ENCODE data around the gene KLK3. TPM values are rescaled to one million over a fixed set of nuclear protein-coding genes. Genes with fewer than 3 reads are reported as not detected.

Gene KLK3
- total RNA-seq, 1 donor from 2014 or later, result not detected

DNA sequence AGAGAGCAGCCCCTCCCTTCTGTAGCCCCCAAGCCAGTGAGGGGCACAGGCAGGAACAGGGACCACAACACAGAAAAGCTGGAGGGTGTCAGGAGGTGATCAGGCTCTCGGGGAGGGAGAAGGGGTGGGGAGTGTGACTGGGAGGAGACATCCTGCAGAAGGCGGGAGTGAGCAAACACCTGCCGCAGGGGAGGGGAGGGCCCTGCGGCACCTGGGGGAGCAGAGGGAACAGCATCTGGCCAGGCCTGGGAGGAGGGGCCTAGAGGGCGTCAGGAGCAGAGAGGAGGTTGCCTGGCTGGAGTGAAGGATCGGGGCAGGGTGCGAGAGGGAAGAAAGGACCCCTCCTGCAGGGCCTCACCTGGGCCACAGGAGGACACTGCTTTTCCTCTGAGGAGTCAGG, 4.2 kb downstream of the KLK3 start:
- H3K27me3 Mint-ChIP-seq (ENCODE audit: insufficient read depth), result peaks cover 12% of the 10 kb centered on the region

DNA sequence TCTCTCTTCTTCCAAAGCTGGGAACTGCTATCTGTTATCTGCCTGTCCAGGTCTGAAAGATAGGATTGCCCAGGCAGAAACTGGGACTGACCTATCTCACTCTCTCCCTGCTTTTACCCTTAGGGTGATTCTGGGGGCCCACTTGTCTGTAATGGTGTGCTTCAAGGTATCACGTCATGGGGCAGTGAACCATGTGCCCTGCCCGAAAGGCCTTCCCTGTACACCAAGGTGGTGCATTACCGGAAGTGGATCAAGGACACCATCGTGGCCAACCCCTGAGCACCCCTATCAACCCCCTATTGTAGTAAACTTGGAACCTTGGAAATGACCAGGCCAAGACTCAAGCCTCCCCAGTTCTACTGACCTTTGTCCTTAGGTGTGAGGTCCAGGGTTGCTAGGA, 5.1 kb downstream of the KLK3 start:
- H3K9me3 Mint-ChIP-seq, result peaks cover 13% of the 10 kb centered on the region
- peaks cover 12% of the 10 kb centered on the region for H3K27me3 Mint-ChIP-seq (ENCODE audit: insufficient read depth)
- intact Hi-C loops (cut with micrococcal nuclease), result no loop called here
- H3K36me3 Mint-ChIP-seq (ENCODE audit: low read depth), result no peaks in the 10 kb centered on the region
- H3K4me1 Mint-ChIP-seq (ENCODE audit: low read depth), result no peaks in the 10 kb centered on the region
- no peak overlapping the region for H3K27ac Mint-ChIP-seq
- DNase-seq (ENCODE audit: low spot score), result no peak
- no peak overlapping the region for H3K4me3 Mint-ChIP-seq

More for the DNA sequence above, 4.2 kb downstream of the KLK3 start:
- DNase-seq (ENCODE audit: low spot score), result no peak
- H3K27ac Mint-ChIP-seq, result no peak overlapping the region
- H3K4me1 Mint-ChIP-seq (ENCODE audit: low read depth), result no peaks in the 10 kb centered on the region
- H3K9me3 Mint-ChIP-seq, result peaks cover 13% of the 10 kb centered on the region
- intact Hi-C loops (cut with micrococcal nuclease), result no loop called here
- H3K4me3 Mint-ChIP-seq, result no peak overlapping the region
- H3K36me3 Mint-ChIP-seq (ENCODE audit: low read depth), result no peaks in the 10 kb centered on the region

DNA sequence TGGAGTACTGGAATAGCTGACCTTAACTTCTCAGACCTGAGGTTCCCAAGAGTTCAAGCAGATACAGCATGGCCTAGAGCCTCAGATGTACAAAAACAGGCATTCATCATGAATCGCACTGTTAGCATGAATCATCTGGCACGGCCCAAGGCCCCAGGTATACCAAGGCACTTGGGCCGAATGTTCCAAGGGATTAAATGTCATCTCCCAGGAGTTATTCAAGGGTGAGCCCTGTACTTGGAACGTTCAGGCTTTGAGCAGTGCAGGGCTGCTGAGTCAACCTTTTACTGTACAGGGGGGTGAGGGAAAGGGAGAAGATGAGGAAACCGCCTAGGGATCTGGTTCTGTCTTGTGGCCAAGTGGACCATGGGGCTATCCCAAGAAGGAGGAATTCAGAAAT, 6.3 kb downstream of the KLK3 start:
- Mint-ChIP-seq H3K4me1 (ENCODE audit: low read depth) (no peaks in the 10 kb centered on the region), H3K27ac (no peak overlapping the region), H3K36me3 (ENCODE audit: low read depth) (no peaks in the 10 kb centered on the region), H3K27me3 (ENCODE audit: insufficient read depth) (peaks cover 6% of the 10 kb centered on the region), H3K9me3 (peaks cover 13% of the 10 kb centered on the region), H3K4me3 (no peak overlapping the region)
- no peak for DNase-seq (ENCODE audit: low spot score)
- intact Hi-C loops (cut with micrococcal nuclease), result no loop called here

DNA sequence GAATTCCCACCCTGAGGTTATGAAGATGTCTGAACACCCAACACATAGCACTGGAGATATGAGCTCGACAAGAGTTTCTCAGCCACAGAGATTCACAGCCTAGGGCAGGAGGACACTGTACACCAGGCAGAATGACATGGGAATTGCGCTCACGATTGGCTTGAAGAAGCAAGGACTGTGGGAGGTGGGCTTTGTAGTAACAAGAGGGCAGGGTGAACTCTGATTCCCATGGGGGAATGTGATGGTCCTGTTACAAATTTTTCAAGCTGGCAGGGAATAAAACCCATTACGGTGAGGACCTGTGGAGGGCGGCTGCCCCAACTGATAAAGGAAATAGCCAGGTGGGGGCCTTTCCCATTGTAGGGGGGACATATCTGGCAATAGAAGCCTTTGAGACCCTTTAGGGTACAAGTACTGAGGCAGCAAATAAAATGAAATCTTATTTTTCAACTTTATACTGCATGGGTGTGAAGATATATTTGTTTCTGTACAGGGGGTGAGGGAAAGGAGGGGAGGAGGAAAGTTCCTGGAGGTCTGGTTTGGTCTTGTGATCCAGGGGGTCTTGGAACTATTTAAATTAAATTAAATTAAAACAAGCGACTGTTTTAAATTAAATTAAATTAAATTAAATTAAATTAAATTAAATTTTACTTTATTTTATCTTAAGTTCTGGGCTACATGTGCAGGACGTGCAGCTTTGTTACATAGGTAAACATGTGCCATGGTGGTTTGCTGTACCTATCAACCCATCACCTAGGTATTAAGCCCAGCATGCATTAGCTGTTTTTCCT, 7.0 kb downstream of the KLK3 start:
- intact Hi-C loops (cut with micrococcal nuclease), result no loop called here
- DNase-seq (ENCODE audit: low spot score), result no peak
- Mint-ChIP-seq H3K36me3 (ENCODE audit: low read depth) (no peaks in the 10 kb centered on the region), H3K4me1 (ENCODE audit: low read depth) (no peaks in the 10 kb centered on the region), H3K27me3 (ENCODE audit: insufficient read depth) (peaks cover 10% of the 10 kb centered on the region), H3K9me3 (peaks cover 13% of the 10 kb centered on the region), H3K27ac (no peak overlapping the region), H3K4me3 (no peak overlapping the region)

DNA sequence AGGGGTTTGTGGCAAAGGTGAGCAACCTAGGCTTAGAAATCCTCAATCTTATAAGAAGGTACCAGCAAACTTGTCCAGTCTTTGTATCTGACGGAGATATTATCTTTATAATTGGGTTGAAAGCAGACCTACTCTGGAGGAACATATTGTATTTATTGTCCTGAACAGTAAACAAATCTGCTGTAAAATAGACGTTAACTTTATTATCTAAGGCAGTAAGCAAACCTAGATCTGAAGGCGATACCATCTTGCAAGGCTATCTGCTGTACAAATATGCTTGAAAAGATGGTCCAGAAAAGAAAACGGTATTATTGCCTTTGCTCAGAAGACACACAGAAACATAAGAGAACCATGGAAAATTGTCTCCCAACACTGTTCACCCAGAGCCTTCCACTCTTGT, 14.8 kb downstream of the KLK3 start:
- no peak for DNase-seq (ENCODE audit: low spot score)
- intact Hi-C loops (cut with micrococcal nuclease), result no loop called here
- Mint-ChIP-seq H3K4me3 (no peak overlapping the region), H3K36me3 (ENCODE audit: low read depth) (no peaks in the 10 kb centered on the region), H3K4me1 (ENCODE audit: low read depth) (no peaks in the 10 kb centered on the region), H3K27ac (no peak overlapping the region), H3K9me3 (no peaks in the 10 kb centered on the region), H3K27me3 (ENCODE audit: insufficient read depth) (peaks cover 17% of the 10 kb centered on the region)

DNA sequence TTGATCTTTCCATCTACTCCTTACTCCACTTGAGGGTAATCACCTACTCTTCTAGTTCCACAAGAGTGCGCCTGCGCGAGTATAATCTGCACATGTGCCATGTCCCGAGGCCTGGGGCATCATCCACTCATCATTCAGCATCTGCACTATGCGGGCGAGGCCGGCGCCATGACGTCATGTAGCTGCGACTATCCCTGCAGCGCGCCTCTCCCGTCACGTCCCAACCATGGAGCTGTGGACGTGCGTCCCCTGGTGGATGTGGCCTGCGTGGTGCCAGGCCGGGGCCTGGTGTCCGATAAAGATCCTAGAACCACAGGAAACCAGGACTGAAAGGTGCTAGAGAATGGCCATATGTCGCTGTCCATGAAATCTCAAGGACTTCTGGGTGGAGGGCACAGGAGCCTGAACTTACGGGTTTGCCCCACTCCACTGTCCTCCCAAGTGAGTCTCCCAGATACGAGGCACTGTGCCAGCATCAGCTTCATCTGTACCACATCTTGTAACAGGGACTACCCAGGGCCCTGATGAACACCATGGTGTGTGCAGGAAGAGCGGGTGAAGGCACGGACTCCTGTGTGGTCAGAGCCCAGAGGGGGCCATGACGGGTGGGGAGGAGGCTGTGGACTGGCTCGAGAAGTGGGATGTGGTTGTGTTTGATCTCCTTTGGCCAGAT, 15.8 kb downstream of the KLK3 start:
- Mint-ChIP-seq H3K27me3 (ENCODE audit: insufficient read depth) (peaks cover 17% of the 10 kb centered on the region), H3K36me3 (ENCODE audit: low read depth) (no peaks in the 10 kb centered on the region), H3K27ac (no peak overlapping the region), H3K4me1 (ENCODE audit: low read depth) (no peaks in the 10 kb centered on the region), H3K4me3 (no peak overlapping the region), H3K9me3 (no peaks in the 10 kb centered on the region)
- intact Hi-C loops (cut with micrococcal nuclease), result no loop called here
- no peak for DNase-seq (ENCODE audit: low spot score)

DNA sequence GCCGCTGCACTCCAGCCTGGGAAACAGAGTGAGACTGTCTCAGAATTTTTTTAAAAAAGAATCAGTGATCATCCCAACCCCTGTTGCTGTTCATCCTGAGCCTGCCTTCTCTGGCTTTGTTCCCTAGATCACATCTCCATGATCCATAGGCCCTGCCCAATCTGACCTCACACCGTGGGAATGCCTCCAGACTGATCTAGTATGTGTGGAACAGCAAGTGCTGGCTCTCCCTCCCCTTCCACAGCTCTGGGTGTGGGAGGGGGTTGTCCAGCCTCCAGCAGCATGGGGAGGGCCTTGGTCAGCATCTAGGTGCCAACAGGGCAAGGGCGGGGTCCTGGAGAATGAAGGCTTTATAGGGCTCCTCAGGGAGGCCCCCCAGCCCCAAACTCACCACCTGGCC, 18.3 kb downstream of the KLK3 start, which contains the start of gene KLK2:
Gene KLK2 (plus strand): TSS at position 384 of the 400 bp plus-strand sequence. CDS start 35 bp downstream, outside the sequence.
- Mint-ChIP-seq H3K27ac (no peak within 1 kb of the TSS), H3K27me3 (ENCODE audit: insufficient read depth) (peaks cover 7% of the 10 kb centered on the region), H3K9me3 (no peaks in the 10 kb centered on the region), H3K4me1 (ENCODE audit: low read depth) (no peaks in the 10 kb centered on the region), H3K4me3 (no peak within 1 kb of the TSS), H3K36me3 (ENCODE audit: low read depth) (no peaks in the 10 kb centered on the region)
- no peak for DNase-seq (ENCODE audit: low spot score)
- intact Hi-C loops (cut with micrococcal nuclease), result no loop called here

DNA sequence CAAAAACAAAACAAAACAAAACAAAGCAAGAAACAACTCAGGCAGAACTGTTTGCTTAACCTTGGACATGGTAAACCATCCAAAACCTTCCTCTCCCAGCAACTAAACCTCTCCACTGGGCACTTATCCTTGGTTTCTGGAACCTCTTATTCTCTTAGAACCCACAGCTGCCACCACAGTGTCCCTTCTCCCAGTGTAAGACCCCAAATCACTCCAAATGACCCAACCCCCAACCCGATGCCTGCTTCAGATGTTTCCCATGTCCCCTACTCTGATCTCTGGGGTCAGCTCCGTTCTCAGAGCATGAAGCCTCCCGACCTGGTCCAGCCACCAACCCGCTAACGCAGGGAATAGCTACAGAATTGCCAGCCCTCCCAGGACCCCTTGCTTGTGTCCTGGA, 19.5 kb downstream of the KLK3 start:
- intact Hi-C loops (cut with micrococcal nuclease), result no loop called here
- Mint-ChIP-seq H3K4me1 (ENCODE audit: low read depth) (no peaks in the 10 kb centered on the region), H3K27me3 (ENCODE audit: insufficient read depth) (peaks cover 7% of the 10 kb centered on the region), H3K36me3 (ENCODE audit: low read depth) (no peaks in the 10 kb centered on the region), H3K4me3 (no peak overlapping the region), H3K9me3 (no peaks in the 10 kb centered on the region), H3K27ac (no peak overlapping the region)
- no peak for DNase-seq (ENCODE audit: low spot score)

DNA sequence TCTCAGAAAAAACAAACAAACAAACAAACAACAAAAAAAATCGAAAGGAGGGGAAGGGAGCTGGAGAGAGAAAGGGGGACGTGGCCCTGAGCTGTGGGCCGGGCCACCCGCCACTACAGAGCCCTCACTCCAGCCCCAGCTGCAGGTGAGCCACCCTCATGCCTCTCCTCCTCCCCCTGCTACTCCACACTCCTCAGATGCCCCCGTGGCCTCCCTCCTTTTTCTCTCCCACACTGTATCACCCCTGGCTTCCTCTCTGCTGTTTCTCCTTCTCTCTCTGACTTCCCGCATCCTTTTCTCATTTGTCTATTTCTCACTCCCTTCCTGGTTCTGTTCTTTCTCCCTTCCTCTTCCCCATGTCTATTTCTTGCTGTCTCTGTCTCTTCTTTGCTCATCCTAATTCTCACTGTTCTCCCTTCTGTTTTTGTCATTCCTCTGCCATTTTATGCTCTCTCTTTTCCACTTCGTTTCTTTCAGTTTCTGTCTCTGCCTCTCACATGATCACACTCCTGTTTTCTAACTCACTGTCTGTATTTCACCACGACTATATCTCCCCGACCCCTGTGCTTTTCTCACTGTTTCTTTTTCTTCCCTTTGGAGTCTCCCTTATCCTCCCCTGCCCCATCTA, 21.2 kb downstream of the KLK3 start:
- Mint-ChIP-seq H3K27me3 (ENCODE audit: insufficient read depth) (peaks cover 14% of the 10 kb centered on the region), H3K36me3 (ENCODE audit: low read depth) (no peaks in the 10 kb centered on the region), H3K9me3 (no peaks in the 10 kb centered on the region), H3K4me3 (no peak overlapping the region), H3K27ac (no peak overlapping the region), H3K4me1 (ENCODE audit: low read depth) (no peaks in the 10 kb centered on the region)
- no peak for DNase-seq (ENCODE audit: low spot score)
- intact Hi-C loops (cut with micrococcal nuclease), result no loop called here

DNA sequence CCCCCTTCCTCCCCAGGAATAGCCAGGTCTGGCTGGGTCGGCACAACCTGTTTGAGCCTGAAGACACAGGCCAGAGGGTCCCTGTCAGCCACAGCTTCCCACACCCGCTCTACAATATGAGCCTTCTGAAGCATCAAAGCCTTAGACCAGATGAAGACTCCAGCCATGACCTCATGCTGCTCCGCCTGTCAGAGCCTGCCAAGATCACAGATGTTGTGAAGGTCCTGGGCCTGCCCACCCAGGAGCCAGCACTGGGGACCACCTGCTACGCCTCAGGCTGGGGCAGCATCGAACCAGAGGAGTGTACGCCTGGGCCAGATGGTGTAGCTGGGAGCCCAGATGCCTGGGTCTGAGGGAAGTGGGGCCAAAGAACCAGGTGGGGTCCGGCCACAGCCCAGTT, 21.7 kb downstream of the KLK3 start:
- H3K9me3 Mint-ChIP-seq, result no peaks in the 10 kb centered on the region
- H3K4me1 Mint-ChIP-seq (ENCODE audit: low read depth), result no peaks in the 10 kb centered on the region
- peaks cover 11% of the 10 kb centered on the region for H3K27me3 Mint-ChIP-seq (ENCODE audit: insufficient read depth)
- intact Hi-C loops (cut with micrococcal nuclease), result no loop called here
- H3K4me3 Mint-ChIP-seq, result no peak overlapping the region
- no peak for DNase-seq (ENCODE audit: low spot score)
- no peak overlapping the region for H3K27ac Mint-ChIP-seq
- no peaks in the 10 kb centered on the region for H3K36me3 Mint-ChIP-seq (ENCODE audit: low read depth)

DNA sequence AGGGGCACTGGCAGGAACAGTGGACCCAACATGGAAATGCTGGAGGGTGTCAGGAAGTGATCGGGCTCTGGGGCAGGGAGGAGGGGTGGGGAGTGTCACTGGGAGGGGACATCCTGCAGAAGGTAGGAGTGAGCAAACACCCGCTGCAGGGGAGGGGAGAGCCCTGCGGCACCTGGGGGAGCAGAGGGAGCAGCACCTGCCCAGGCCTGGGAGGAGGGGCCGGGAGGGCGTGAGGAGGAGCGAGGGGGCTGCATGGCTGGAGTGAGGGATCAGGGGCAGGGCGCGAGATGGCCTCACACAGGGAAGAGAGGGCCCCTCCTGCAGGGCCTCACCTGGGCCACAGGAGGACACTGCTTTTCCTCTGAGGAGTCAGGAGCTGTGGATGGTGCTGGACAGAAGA, 22.6 kb downstream of the KLK3 start:
- no peak for DNase-seq (ENCODE audit: low spot score)
- Mint-ChIP-seq H3K4me1 (ENCODE audit: low read depth) (no peaks in the 10 kb centered on the region), H3K27ac (no peak overlapping the region), H3K4me3 (no peak overlapping the region), H3K36me3 (ENCODE audit: low read depth) (no peaks in the 10 kb centered on the region), H3K27me3 (ENCODE audit: insufficient read depth) (peaks cover 13% of the 10 kb centered on the region), H3K9me3 (no peaks in the 10 kb centered on the region)
- intact Hi-C loops (cut with micrococcal nuclease), result no loop called here

DNA sequence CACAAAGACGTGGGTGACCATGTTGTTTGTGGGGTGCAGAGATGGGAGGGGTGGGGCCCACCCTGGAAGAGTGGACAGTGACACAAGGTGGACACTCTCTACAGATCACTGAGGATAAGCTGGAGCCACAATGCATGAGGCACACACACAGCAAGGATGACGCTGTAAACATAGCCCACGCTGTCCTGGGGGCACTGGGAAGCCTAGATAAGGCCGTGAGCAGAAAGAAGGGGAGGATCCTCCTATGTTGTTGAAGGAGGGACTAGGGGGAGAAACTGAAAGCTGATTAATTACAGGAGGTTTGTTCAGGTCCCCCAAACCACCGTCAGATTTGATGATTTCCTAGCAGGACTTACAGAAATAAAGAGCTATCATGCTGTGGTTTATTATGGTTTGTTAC, 24.1 kb downstream of the KLK3 start:
- no peak overlapping the region for H3K27ac Mint-ChIP-seq
- H3K36me3 Mint-ChIP-seq (ENCODE audit: low read depth), result no peaks in the 10 kb centered on the region

DNA sequence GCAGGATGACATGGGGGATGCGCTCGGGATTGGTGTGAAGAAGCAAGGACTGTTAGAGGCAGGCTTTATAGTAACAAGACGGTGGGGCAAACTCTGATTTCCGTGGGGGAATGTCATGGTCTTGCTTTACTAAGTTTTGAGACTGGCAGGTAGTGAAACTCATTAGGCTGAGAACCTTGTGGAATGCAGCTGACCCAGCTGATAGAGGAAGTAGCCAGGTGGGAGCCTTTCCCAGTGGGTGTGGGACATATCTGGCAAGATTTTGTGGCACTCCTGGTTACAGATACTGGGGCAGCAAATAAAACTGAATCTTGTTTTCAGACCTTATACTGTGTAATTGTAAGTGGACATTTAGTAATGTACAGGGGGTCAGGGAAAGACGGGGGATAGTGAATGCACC, 25.5 kb downstream of the KLK3 start:
- Mint-ChIP-seq H3K4me3 (no peak overlapping the region), H3K9me3 (no peaks in the 10 kb centered on the region), H3K4me1 (ENCODE audit: low read depth) (no peaks in the 10 kb centered on the region), H3K36me3 (ENCODE audit: low read depth) (no peaks in the 10 kb centered on the region), H3K27ac (no peak overlapping the region), H3K27me3 (ENCODE audit: insufficient read depth) (peaks cover 11% of the 10 kb centered on the region)
- DNase-seq (ENCODE audit: low spot score), result no peak
- intact Hi-C loops (cut with micrococcal nuclease), result no loop called here

More for the DNA sequence above, 24.1 kb downstream of the KLK3 start:
- Mint-ChIP-seq H3K27me3 (ENCODE audit: insufficient read depth) (peaks cover 11% of the 10 kb centered on the region), H3K9me3 (no peaks in the 10 kb centered on the region), H3K4me3 (no peak overlapping the region), H3K4me1 (ENCODE audit: low read depth) (no peaks in the 10 kb centered on the region)
- intact Hi-C loops (cut with micrococcal nuclease), result no loop called here
- DNase-seq (ENCODE audit: low spot score), result no peak

All from activated T-helper 1 cell treated with anti-CD3 and anti-CD28 coated beads, Interleukin-12 subunit alpha, Interleukin-12 subunit beta, Interleukin-2, Interleukin-4 antibody, amounts not matched to agents 30 ng/mL and 10 ng/mL and 1 ng/mL, durations not matched to agents 14 hours and 24 hours and 36 hours (primary cell).